DND-41 (cell line): ENCODE results near the gene NAIF1.

Experiments
- ATAC-seq: fragments of 200-7000 bp; cut with Tn5 transposase; 3 replicates; pipeline ENCODE4 v1.9.1; 2021; ENCODE audit warnings: low read depth; ENCODE audit not compliant: insufficient read depth
- DNase-seq: peaks from one replicate; pipeline ENCODE4 v3.0.0-alpha.2; 2020
- H2AFZ ChIP-seq: 2 replicates; pipeline ENCODE4 v1.6.0; 2012; ENCODE audit warnings: low read depth, low read length
- H3K27ac ChIP-seq: 2 replicates; pipeline ENCODE4 v1.5.1; 2012; ENCODE audit warnings: low read length, inconsistent platforms
- H3K27me3 ChIP-seq: fragments of 200-600 bp; sonication (generic); 2 replicates; pipeline ENCODE4 v1.6.0; 2012; ENCODE audit warnings: low read length, mild to moderate bottlenecking, inconsistent platforms; ENCODE audit not compliant: insufficient read depth, poor library complexity
- H3K36me3 ChIP-seq: 2 replicates; pipeline ENCODE4 v1.5.1; 2012; ENCODE audit warnings: low read length, inconsistent platforms; ENCODE audit not compliant: insufficient read depth
- H3K4me1 ChIP-seq: 2 replicates; pipeline ENCODE4 v1.5.1; 2012; ENCODE audit warnings: mild to moderate bottlenecking, low read length; ENCODE audit not compliant: insufficient read depth
- H3K4me2 ChIP-seq: 2 replicates; pipeline ENCODE4 v1.6.0; 2012; ENCODE audit warnings: mild to moderate bottlenecking, moderate library complexity, low read length, inconsistent platforms; ENCODE audit not compliant: insufficient read depth
- H3K4me3 ChIP-seq, 2 experiments: fragments of 200-600 bp in 1 of 2; shearing (Covaris generic) in 1 of 2; 2 replicates each; pipeline ENCODE4 v1.5.1; 2012 to 2016; ENCODE audit warnings: inconsistent platforms in 2 of 2, low read length in 2 of 2, mild to moderate bottlenecking in 2 of 2, low read depth in 1 of 2, moderate library complexity in 1 of 2
- H3K79me2 ChIP-seq: 2 replicates; pipeline ENCODE4 v1.6.0; 2012; ENCODE audit warnings: low read length, inconsistent platforms; ENCODE audit not compliant: insufficient read depth
- H3K9ac ChIP-seq: 2 replicates; pipeline ENCODE4 v1.6.0; 2012; ENCODE audit warnings: low read depth, mild to moderate bottlenecking, inconsistent platforms, low read length, moderate library complexity
- H3K9me3 ChIP-seq: 2 replicates; pipeline ENCODE4 v1.5.1; 2012; ENCODE audit warnings: low read length, moderate library complexity, mild to moderate bottlenecking, inconsistent platforms; ENCODE audit not compliant: insufficient read depth, severe bottlenecking
- H4K20me1 ChIP-seq: 2 replicates; pipeline ENCODE4 v1.6.0; 2012; ENCODE audit warnings: low read length; ENCODE audit not compliant: insufficient read depth
- CTCF ChIP-seq: IDR thresholded peaks from 2 replicates; pipeline ENCODE4 v1.5.1; 2012; ENCODE audit warnings: borderline replicate concordance, low read length, moderate library complexity, mild to moderate bottlenecking; ENCODE audit not compliant: poor library complexity, severe bottlenecking; ENCODE audit errors: extremely low read depth
- EZH2 ChIP-seq: IDR thresholded peaks from 3 replicates; pipeline ENCODE4 v1.6.1; 2012; ENCODE audit warnings: borderline replicate concordance, low read depth, mild to moderate bottlenecking, moderate library complexity, low read length, inconsistent platforms; ENCODE audit not compliant: severe bottlenecking

The NAIF1 gene

GRCh38 chr9:128099932-128100491 lies 32.9 kb upstream of the NAIF1 start:
- no peak overlapping the region for H3K4me3 ChIP-seq
- peaks cover 12% of the 10 kb centered on the region for H4K20me1 ChIP-seq

DNA sequence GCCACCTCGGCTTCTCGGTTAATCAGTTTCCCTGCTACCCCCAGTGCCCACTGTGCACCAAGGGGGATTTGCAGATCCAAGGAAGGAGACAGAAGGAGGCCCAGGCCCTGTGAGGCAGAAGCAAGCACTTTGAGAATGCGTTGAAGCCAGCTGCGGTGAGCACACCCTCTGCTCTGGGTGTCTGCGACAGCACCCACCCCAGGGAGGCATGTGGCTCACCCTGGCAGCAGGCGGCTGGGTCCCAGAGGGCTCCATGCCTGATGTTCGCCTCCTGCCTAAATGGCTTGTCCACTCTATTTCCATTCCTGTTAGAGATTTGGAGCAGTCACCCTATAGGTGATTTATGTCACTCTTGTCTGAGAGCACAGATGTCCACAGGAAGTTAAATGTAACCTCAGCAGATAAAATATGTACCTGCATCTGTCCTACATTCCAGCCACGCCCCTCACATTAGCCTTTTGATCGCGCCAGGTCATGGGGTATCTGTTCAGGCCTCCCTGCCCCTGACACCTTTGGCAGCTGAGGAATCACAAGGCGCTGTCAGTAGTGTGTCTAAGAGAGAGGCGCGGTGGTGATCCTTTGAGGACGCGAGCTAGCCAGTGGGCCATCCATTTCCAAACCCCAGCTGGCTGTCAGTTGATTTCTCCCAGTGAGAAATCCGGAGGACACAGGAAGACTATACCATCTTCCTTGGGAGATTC lies 32.3 kb upstream of the NAIF1 start:
- DNase-seq = peak; percentile 32
- peaks cover 70% of the 10 kb centered on the region for H3K4me1 ChIP-seq
- H3K4me2 ChIP-seq = no peak overlapping the region
- H2AFZ ChIP-seq = no peak overlapping the region
- no peaks in the 10 kb centered on the region for H3K9me3 ChIP-seq
- H3K27me3 ChIP-seq = no peaks in the 10 kb centered on the region
- peaks cover 16% of the 10 kb centered on the region for H4K20me1 ChIP-seq
- H3K27ac ChIP-seq = peak overlapping the region; percentile 62
- no peak overlapping the region for H3K4me3 ChIP-seq
- H3K79me2 ChIP-seq = peaks cover 62% of the 10 kb centered on the region
- H3K9ac ChIP-seq = peak overlapping the region; percentile 2; the same call in 1 of the 2 replicates
- ATAC-seq = no peak
- peaks cover 45% of the 10 kb centered on the region for H3K36me3 ChIP-seq
- no peak for TF ChIP-seq EZH2
- TF ChIP-seq CTCF = no peak

More at GRCh38 chr9:128099932-128100491, 32.9 kb upstream of the NAIF1 start:
- H3K27ac ChIP-seq = peak overlapping the region; percentile 62
- TF ChIP-seq EZH2 (no peak), CTCF (no peak)
- H3K9me3 ChIP-seq = no peaks in the 10 kb centered on the region
- H3K4me2 ChIP-seq = no peak overlapping the region
- ATAC-seq = no peak
- H3K36me3 ChIP-seq = peaks cover 39% of the 10 kb centered on the region
- H3K79me2 ChIP-seq = peaks cover 56% of the 10 kb centered on the region
- H2AFZ ChIP-seq = no peak overlapping the region
- H3K4me1 ChIP-seq = peaks cover 67% of the 10 kb centered on the region
- H3K27me3 ChIP-seq = no peaks in the 10 kb centered on the region
- no peak overlapping the region for H3K9ac ChIP-seq
- no peak for DNase-seq

DNA sequence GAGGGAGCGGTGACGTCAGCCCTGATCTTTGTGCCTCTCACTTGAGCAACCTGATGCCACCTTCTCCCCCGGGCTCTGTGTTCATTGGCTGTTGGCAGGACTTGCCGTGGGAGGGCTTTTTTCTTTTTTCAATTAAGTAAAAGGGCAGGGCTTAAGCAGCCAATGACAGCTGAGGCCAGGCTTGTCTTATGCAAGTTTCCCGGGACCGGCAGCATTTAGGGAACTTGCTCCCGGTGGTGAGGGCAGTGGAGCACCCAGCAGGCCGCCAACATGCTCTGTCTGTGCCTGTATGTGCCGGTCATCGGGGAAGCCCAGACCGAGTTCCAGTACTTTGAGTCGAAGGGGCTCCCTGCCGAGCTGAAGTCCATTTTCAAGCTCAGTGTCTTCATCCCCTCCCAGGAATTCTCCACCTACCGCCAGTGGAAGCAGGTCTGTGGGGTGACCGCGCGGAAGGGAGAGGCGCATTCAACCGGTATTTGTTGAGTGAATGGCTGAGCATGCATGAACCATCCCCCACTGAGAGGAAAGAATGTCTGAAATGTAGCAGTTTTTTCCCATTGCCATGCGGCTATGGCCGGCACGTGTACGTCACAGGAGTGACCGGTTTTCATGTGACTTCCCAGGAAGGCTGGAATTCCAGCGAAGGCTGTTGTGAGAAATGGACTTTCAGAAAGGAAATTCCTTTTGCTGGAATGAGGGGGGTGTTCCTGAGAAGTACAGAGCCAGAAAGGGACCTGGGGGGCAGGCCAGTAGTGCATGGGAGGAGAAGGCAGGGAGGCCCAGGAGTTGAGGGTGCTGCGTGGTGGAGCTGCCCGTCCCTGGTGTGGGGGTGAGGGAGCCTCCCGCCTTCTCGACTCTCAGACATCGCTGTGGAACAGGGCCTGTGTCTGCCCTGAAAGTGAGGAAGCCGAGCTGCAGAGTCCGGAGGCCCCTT lies 31.4 kb upstream of the NAIF1 start:
- ATAC-seq = peak; percentile 56
- Histone ChIP-seq H4K20me1 (peaks cover 16% of the 10 kb centered on the region), H2AFZ (no peak overlapping the region), H3K4me3 (no peak overlapping the region), H3K27me3 (no peaks in the 10 kb centered on the region), H3K9me3 (no peaks in the 10 kb centered on the region), H3K9ac (peak overlapping the region; percentile 2; the same call in 1 of the 2 replicates), H3K4me1 (peaks cover 70% of the 10 kb centered on the region), H3K4me2 (no peak overlapping the region), H3K36me3 (peaks cover 42% of the 10 kb centered on the region), H3K27ac (peak overlapping the region; percentile 62), H3K79me2 (peaks cover 64% of the 10 kb centered on the region)
- TF ChIP-seq EZH2 = no peak
- TF ChIP-seq CTCF = no peak
- DNase-seq = peak; percentile 70
